GM12875 (cell line): ENCODE data around the gene SPAAR.
"Not testable (repeated sequence)": the region's sequence is repeated elsewhere in the genome, so short reads cannot be mapped to it uniquely, and the experiment has no call there.

ENCODE experiments used
- H3K4me3 ChIP-seq: one replicate; pipeline ENCODE4 v1.5.1; 2011; ENCODE audit warnings: low read depth, low read length, control low read depth
- CTCF ChIP-seq: IDR thresholded peaks from 2 replicates; pipeline ENCODE4 v1.5.1; 2011; ENCODE audit warnings: low read depth, mild to moderate bottlenecking, control low read depth, inconsistent platforms, low read length, moderate library complexity, borderline replicate concordance; ENCODE audit not compliant: insufficient read depth

The SPAAR gene

GRCh38 chr9:35891646-35892045 lies 17.6 kb upstream of the SPAAR start:
- H3K4me3 ChIP-seq, result no peak overlapping the region
- TF ChIP-seq CTCF, result no peak

- no peak for TF ChIP-seq CTCF
These were observed 17.2 kb upstream of the SPAAR start for GRCh38 chr9:35892051-35892450.

GRCh38 chr9:35896570-35896969 lies 12.7 kb upstream of the SPAAR start:
- no peak overlapping the region for H3K4me3 ChIP-seq
- no peak for TF ChIP-seq CTCF

More at GRCh38 chr9:35892051-35892450, 17.2 kb upstream of the SPAAR start:
- H3K4me3 ChIP-seq, result no peak overlapping the region

- not testable (repeated sequence) for H3K4me3 ChIP-seq
These were observed 11.8 kb upstream of the SPAAR start for GRCh38 chr9:35897376-35898099.

GRCh38 chr9:35898337-35898736 lies 11.0 kb upstream of the SPAAR start:
- no peak overlapping the region for H3K4me3 ChIP-seq
- no peak for TF ChIP-seq CTCF

GRCh38 chr9:35899021-35899420 lies 10.3 kb upstream of the SPAAR start:
- no peak overlapping the region for H3K4me3 ChIP-seq
- TF ChIP-seq CTCF, result no peak

GRCh38 chr9:35903049-35903448 lies 6.2 kb upstream of the SPAAR start:
- H3K4me3 ChIP-seq, result no peak overlapping the region
- peak; percentile 51; the same call in 1 of the 2 replicates for TF ChIP-seq CTCF
